H9 (cell line): ENCODE results near the gene AFF2. TPM values are rescaled to one million over a fixed set of nuclear protein-coding genes. Genes with fewer than 3 reads are reported as not detected.

Experiments used
- DNase-seq: peaks from one replicate; pipeline ENCODE4 v3.0.0-alpha.2; 2017
- H2AFZ ChIP-seq: one replicate; pipeline ENCODE4 v1.6.1; 2013; ENCODE audit warnings: mild to moderate bottlenecking, low read length, control low read depth, moderate library complexity
- H2AK5ac ChIP-seq: 2 replicates; pipeline ENCODE4 v1.6.1; 2013; ENCODE audit warnings: low read length, control low read depth, mixed read lengths; ENCODE audit not compliant: insufficient read length
- H2BK120ac ChIP-seq: one replicate; pipeline ENCODE4 v1.6.1; 2013; ENCODE audit warnings: low read depth, mild to moderate bottlenecking, low read length, control low read depth, inconsistent platforms; ENCODE audit not compliant: poor library complexity, severe bottlenecking
- H2BK12ac ChIP-seq: 2 replicates; pipeline ENCODE4 v1.6.1; 2013; ENCODE audit warnings: low read length, control low read depth, mixed read lengths, low read depth; ENCODE audit not compliant: insufficient read length
- H2BK15ac ChIP-seq: 2 replicates; pipeline ENCODE4 v1.6.1; 2013; ENCODE audit warnings: low read depth, low read length, control low read depth
- H2BK20ac ChIP-seq: one replicate; pipeline ENCODE4 v1.6.1; 2013; ENCODE audit warnings: low read depth, mild to moderate bottlenecking, low read length, control low read depth, inconsistent platforms; ENCODE audit not compliant: poor library complexity, severe bottlenecking
- H2BK5ac ChIP-seq: 2 replicates; pipeline ENCODE4 v1.6.1; 2013; ENCODE audit warnings: low read length, control low read depth, mixed read lengths; ENCODE audit not compliant: insufficient read length
- H3K14ac ChIP-seq: 2 replicates; pipeline ENCODE4 v1.6.1; 2013; ENCODE audit warnings: low read length, control low read depth; ENCODE audit not compliant: insufficient read depth
- H3K18ac ChIP-seq: 2 replicates; pipeline ENCODE4 v1.6.1; 2013; ENCODE audit warnings: low read depth, mild to moderate bottlenecking, mixed read lengths, low read length, control low read depth; ENCODE audit not compliant: insufficient read length
- H3K23ac ChIP-seq: 2 replicates; pipeline ENCODE4 v1.6.1; 2013; ENCODE audit warnings: low read length, control low read depth, mixed read lengths, low read depth; ENCODE audit not compliant: insufficient read length
- H3K23me2 ChIP-seq: 2 replicates; pipeline ENCODE4 v1.6.1; 2013; ENCODE audit warnings: low read depth, mild to moderate bottlenecking, mixed read lengths, low read length, control low read depth; ENCODE audit not compliant: insufficient read length, poor library complexity, severe bottlenecking
- H3K27ac ChIP-seq: 2 replicates; pipeline ENCODE4 v1.5.1; 2013; ENCODE audit warnings: low read length, control low read depth, mixed read lengths, low read depth; ENCODE audit not compliant: insufficient read length
- H3K27me3 ChIP-seq: 2 replicates; pipeline ENCODE4 v1.6.1; 2013; ENCODE audit warnings: low read length, control low read depth, inconsistent platforms; ENCODE audit not compliant: insufficient read depth
- H3K4ac ChIP-seq: 2 replicates; pipeline ENCODE4 v1.6.1; 2013; ENCODE audit warnings: low read depth, mild to moderate bottlenecking, control low read depth, inconsistent platforms, low read length, moderate library complexity
- H3K4me1 ChIP-seq: 2 replicates; pipeline ENCODE4 v1.6.1; 2013; ENCODE audit warnings: low read length, control low read depth, inconsistent platforms; ENCODE audit not compliant: insufficient read depth
- H3K4me2 ChIP-seq: 2 replicates; pipeline ENCODE4 v1.6.1; 2013; ENCODE audit warnings: low read length, control low read depth, mixed read lengths; ENCODE audit not compliant: insufficient read length, insufficient read depth
- H3K56ac ChIP-seq: 2 replicates; pipeline ENCODE4 v1.6.1; 2013; ENCODE audit warnings: low read depth, mild to moderate bottlenecking, mixed read lengths, low read length, control low read depth; ENCODE audit not compliant: insufficient read length
- H3K79me1 ChIP-seq: 2 replicates; pipeline ENCODE4 v1.6.1; 2013; ENCODE audit warnings: low read depth, mild to moderate bottlenecking, moderate library complexity, low read length, control low read depth, inconsistent platforms; ENCODE audit not compliant: insufficient read depth, poor library complexity, severe bottlenecking
- H3K79me2 ChIP-seq: 2 replicates; pipeline ENCODE4 v1.6.1; 2013; ENCODE audit warnings: low read length, control low read depth, inconsistent platforms; ENCODE audit not compliant: insufficient read depth
- H3K9ac ChIP-seq: 2 replicates; pipeline ENCODE4 v1.6.1; 2013; ENCODE audit warnings: low read length, control low read depth, mixed read lengths; ENCODE audit not compliant: insufficient read length; ENCODE audit errors: extremely low read depth
- H3K9me3 ChIP-seq: one replicate; pipeline ENCODE4 v1.6.1; 2013; ENCODE audit warnings: low read depth, low read length, inconsistent platforms; ENCODE audit not compliant: control insufficient read depth
- H3T11ph ChIP-seq: one replicate; pipeline ENCODE4 v1.6.1; 2013; ENCODE audit warnings: mild to moderate bottlenecking, low read length, control low read depth, inconsistent platforms
- H4K20me1 ChIP-seq: one replicate; pipeline ENCODE4 v1.6.1; 2013; ENCODE audit not compliant: control insufficient read depth, insufficient read length, insufficient read depth
- H4K5ac ChIP-seq: 2 replicates; pipeline ENCODE4 v1.6.1; 2013; ENCODE audit warnings: low read depth, mild to moderate bottlenecking, mixed read lengths, low read length, control low read depth; ENCODE audit not compliant: insufficient read length
- H4K8ac ChIP-seq: replicated peaks from 2 replicates; pipeline ENCODE4 v1.6.1; 2013; ENCODE audit warnings: low read length, control low read depth, mixed read lengths, low read depth; ENCODE audit not compliant: insufficient read length
- H4K91ac ChIP-seq: 2 replicates; pipeline ENCODE4 v1.6.1; 2013; ENCODE audit warnings: low read depth, mild to moderate bottlenecking, moderate library complexity, mixed read lengths, low read length, control low read depth; ENCODE audit not compliant: insufficient read length
- H3K27ac Mint-ChIP-seq, 3 experiments: 2 replicates in 2 of 3; 3 replicates in 1 of 3; pipeline ENCODE4 v1.8.0; 2020 to 2021; ENCODE audit warnings: mixed read lengths in 3 of 3, mild to moderate bottlenecking in 1 of 3, moderate library complexity in 1 of 3
- H3K27me3 Mint-ChIP-seq: 2 replicates; pipeline ENCODE4 v1.8.0; 2021; ENCODE audit warnings: low read depth, mild to moderate bottlenecking, moderate library complexity, mixed read lengths
- H3K36me3 Mint-ChIP-seq, 3 experiments: 2 replicates in 2 of 3; 3 replicates in 1 of 3; pipeline ENCODE4 v1.8.0; 2020 to 2021; ENCODE audit warnings: low read depth in 3 of 3, mixed read lengths in 3 of 3; ENCODE audit not compliant: insufficient read depth in 1 of 3
- H3K4me1 Mint-ChIP-seq, 2 experiments: 2 replicates each; pipeline ENCODE4 v1.8.0; 2020; ENCODE audit warnings: mixed read lengths in 2 of 2
- H3K4me3 Mint-ChIP-seq, 2 experiments: 2 replicates in 1 of 2; 3 replicates in 1 of 2; pipeline ENCODE4 v1.8.0; 2020 to 2021; ENCODE audit warnings: mild to moderate bottlenecking in 2 of 2, mixed read lengths in 2 of 2, moderate library complexity in 1 of 2
- H3K9me3 Mint-ChIP-seq, 2 experiments: 2 replicates in 1 of 2; 3 replicates in 1 of 2; pipeline ENCODE4 v1.8.0; 2020; ENCODE audit warnings: mild to moderate bottlenecking in 2 of 2, mixed read lengths in 2 of 2, moderate library complexity in 1 of 2
- WGBS: extraction: QIAGEN DNeasy Blood & Tissue Kit; methylation state at CpG from one replicate; pipeline ENCODE4 v1.1.7; 2013; ENCODE audit warnings: missing lambda C conversion rate, low lambda C conversion rate, mixed read lengths; ENCODE audit not compliant: insufficient read length; ENCODE audit errors: extremely low coverage; 5-methylcytosine and 5-hydroxymethylcytosine counted together
- total RNA-seq: library from RNA; stranded (reverse); gene quantifications from 2 replicates; pipeline ENCODE4 v1.2.1, GENCODE V29; 2021
- TF ChIP-seq, protein P1 (sequence below): fragments of 200-600 bp; sonication (generic); conservative IDR thresholded peaks from 3 replicates; pipeline ENCODE4 v1.8.0; 2021; ENCODE audit warnings: antibody characterized with exemption, mild to moderate bottlenecking

Gene AFF2
- total RNA-seq, 1 experiment from 2014 or later = 14.6 TPM

DNA sequence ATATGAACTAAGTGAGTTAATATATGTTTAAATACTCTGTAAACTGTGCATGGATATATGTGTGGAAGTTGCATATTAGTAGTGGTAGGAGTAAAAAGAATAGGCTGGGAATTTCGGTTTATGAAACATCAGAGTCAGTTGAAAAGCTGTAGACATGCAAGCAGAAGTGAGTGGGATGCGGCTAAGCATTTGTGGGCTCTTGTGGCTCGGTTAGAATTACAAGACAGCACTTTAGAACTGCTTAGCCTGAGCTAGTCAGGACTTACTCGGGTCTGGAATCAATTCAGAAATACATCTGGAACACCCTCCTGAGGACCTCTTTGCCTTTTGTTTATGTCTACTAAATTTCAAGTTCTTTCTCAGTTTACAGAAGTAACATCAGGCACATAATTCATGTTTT is 93.6 kb downstream of the AFF2 start:
- Histone ChIP-seq H3K79me2 (no peaks in the 10 kb centered on the region), H3K27ac (no peak overlapping the region), H3K23ac (no peak overlapping the region), H3K4ac (no peak overlapping the region), H3K18ac (no peak overlapping the region), H2BK5ac (no peak overlapping the region), H2BK12ac (no peak overlapping the region), H3K14ac (no peak overlapping the region), H2BK15ac (no peak overlapping the region), H4K8ac (no peak overlapping the region), H4K20me1 (no peaks in the 10 kb centered on the region), H4K5ac (no peak overlapping the region), H3T11ph (no peak overlapping the region), H3K56ac (no peak overlapping the region), H3K9ac (no peak overlapping the region), H2BK20ac (no peak overlapping the region), H2AFZ (no peak overlapping the region), H3K9me3 (peaks cover 42% of the 10 kb centered on the region), H2BK120ac (no peak overlapping the region), H3K27me3 (no peaks in the 10 kb centered on the region), H2AK5ac (no peak overlapping the region), H3K4me2 (no peak overlapping the region), H4K91ac (no peak overlapping the region), H3K79me1 (no peaks in the 10 kb centered on the region), H3K4me1 (no peaks in the 10 kb centered on the region), H3K23me2 (no peaks in the 10 kb centered on the region)
- Mint-ChIP-seq H3K9me3 (peaks cover 53 to 56% of the 10 kb centered on the region in 2 experiments), H3K27ac (no peak overlapping the region), H3K27me3 (no peaks in the 10 kb centered on the region), H3K4me3 (no peak overlapping the region), H3K4me1 (peaks cover 2 to 10% of the 10 kb centered on the region in 2 experiments; a peak in 3 of 4 replicates), H3K36me3 (peaks cover 0 to 6% (median 3%) of the 10 kb centered on the region in 3 experiments; a peak in 4 of 7 replicates)
- no CpG with 5 or more reads among the region's 4 CpGs for WGBS
- no peak for DNase-seq
- TF ChIP-seq, protein P1, sequence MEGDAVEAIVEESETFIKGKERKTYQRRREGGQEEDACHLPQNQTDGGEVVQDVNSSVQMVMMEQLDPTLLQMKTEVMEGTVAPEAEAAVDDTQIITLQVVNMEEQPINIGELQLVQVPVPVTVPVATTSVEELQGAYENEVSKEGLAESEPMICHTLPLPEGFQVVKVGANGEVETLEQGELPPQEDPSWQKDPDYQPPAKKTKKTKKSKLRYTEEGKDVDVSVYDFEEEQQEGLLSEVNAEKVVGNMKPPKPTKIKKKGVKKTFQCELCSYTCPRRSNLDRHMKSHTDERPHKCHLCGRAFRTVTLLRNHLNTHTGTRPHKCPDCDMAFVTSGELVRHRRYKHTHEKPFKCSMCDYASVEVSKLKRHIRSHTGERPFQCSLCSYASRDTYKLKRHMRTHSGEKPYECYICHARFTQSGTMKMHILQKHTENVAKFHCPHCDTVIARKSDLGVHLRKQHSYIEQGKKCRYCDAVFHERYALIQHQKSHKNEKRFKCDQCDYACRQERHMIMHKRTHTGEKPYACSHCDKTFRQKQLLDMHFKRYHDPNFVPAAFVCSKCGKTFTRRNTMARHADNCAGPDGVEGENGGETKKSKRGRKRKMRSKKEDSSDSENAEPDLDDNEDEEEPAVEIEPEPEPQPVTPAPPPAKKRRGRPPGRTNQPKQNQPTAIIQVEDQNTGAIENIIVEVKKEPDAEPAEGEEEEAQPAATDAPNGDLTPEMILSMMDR = no peak
